ENCODE measurements around the gene ANKRD33. TPM values are rescaled to one million over a fixed set of nuclear protein-coding genes. Genes with fewer than 3 reads are reported as not detected.

The ANKRD33 gene
- total RNA-seq, 1 experiment from 2014 or later = 0.81 TPM

- Histone ChIP-seq H3T11ph (ENCODE audit: low read length) (no peak overlapping the region), H3K79me1 (ENCODE audit: insufficient read depth, low read depth, low read length, poor library complexity, severe bottlenecking) (no peaks in the 10 kb centered on the region), H3K18ac (ENCODE audit: insufficient read length, low read depth, low read length) (no peak overlapping the region), H3K27me3 (ENCODE audit: insufficient read depth, low read length) (no peaks in the 10 kb centered on the region), H4K20me1 (ENCODE audit: control insufficient read depth, insufficient read depth, insufficient read length) (no peaks in the 10 kb centered on the region), H2AK5ac (ENCODE audit: insufficient read length, low read length) (no peak overlapping the region), H2BK20ac (ENCODE audit: low read depth, low read length, poor library complexity, severe bottlenecking) (no peak overlapping the region), H4K5ac (ENCODE audit: insufficient read length, low read depth, low read length) (no peak overlapping the region), H3K23me2 (ENCODE audit: insufficient read length, low read depth, low read length, poor library complexity, severe bottlenecking) (no peaks in the 10 kb centered on the region), H2BK15ac (ENCODE audit: low read depth, low read length) (no peak overlapping the region), H3K4me1 (ENCODE audit: insufficient read depth, low read length) (no peaks in the 10 kb centered on the region), H3K14ac (ENCODE audit: insufficient read depth, low read length) (no peak overlapping the region; the same call in 1 of the 2 replicates), H3K23ac (ENCODE audit: insufficient read length, low read depth, low read length) (no peak overlapping the region), H4K91ac (ENCODE audit: insufficient read length, low read depth, low read length) (no peak overlapping the region), H2BK12ac (ENCODE audit: insufficient read length, low read depth, low read length) (no peak overlapping the region), H3K9ac (ENCODE audit: extremely low read depth, insufficient read length, low read length) (no peak overlapping the region), H2BK120ac (ENCODE audit: low read depth, low read length, poor library complexity, severe bottlenecking) (no peak overlapping the region), H3K79me2 (ENCODE audit: insufficient read depth, low read length) (no peaks in the 10 kb centered on the region), H2BK5ac (ENCODE audit: insufficient read length, low read length) (no peak overlapping the region), H3K9me3 (ENCODE audit: control insufficient read depth, low read depth, low read length) (no peaks in the 10 kb centered on the region), H2AFZ (ENCODE audit: low read length) (no peak overlapping the region), H3K56ac (ENCODE audit: insufficient read length, low read depth, low read length) (no peak overlapping the region), H4K8ac (replicated peaks; ENCODE audit: insufficient read length, low read depth, low read length) (no peak overlapping the region), H3K4ac (ENCODE audit: low read depth, low read length) (no peak overlapping the region), H3K27ac (ENCODE audit: insufficient read length, low read depth, low read length) (no peak overlapping the region), H3K4me2 (ENCODE audit: insufficient read depth, insufficient read length, low read length) (no peak overlapping the region)
- TF ChIP-seq, protein P1, sequence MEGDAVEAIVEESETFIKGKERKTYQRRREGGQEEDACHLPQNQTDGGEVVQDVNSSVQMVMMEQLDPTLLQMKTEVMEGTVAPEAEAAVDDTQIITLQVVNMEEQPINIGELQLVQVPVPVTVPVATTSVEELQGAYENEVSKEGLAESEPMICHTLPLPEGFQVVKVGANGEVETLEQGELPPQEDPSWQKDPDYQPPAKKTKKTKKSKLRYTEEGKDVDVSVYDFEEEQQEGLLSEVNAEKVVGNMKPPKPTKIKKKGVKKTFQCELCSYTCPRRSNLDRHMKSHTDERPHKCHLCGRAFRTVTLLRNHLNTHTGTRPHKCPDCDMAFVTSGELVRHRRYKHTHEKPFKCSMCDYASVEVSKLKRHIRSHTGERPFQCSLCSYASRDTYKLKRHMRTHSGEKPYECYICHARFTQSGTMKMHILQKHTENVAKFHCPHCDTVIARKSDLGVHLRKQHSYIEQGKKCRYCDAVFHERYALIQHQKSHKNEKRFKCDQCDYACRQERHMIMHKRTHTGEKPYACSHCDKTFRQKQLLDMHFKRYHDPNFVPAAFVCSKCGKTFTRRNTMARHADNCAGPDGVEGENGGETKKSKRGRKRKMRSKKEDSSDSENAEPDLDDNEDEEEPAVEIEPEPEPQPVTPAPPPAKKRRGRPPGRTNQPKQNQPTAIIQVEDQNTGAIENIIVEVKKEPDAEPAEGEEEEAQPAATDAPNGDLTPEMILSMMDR (conservative IDR thresholded peaks at IDR 0.05) = no peak
- peaks cover 19 to 33% of the 10 kb centered on the region in 2 experiments for H3K4me1 Mint-ChIP-seq
- WGBS (ENCODE audit: extremely low coverage, insufficient read length, low lambda C conversion rate) = no CpG with 5 or more reads among the region's 11 CpGs
- DNase-seq = no peak
- H3K36me3 Mint-ChIP-seq (ENCODE audit: insufficient read depth in 1 of 3, low read depth in 3 of 3) = no peaks in the 10 kb centered on the region
- peaks cover 18% of the 10 kb centered on the region for H3K27me3 Mint-ChIP-seq (ENCODE audit: low read depth)
- no peak overlapping the region for H3K27ac Mint-ChIP-seq
- no peaks in the 10 kb centered on the region for H3K9me3 Mint-ChIP-seq
- H3K4me3 Mint-ChIP-seq = no peak overlapping the region
Observed at GRCh38 chr12:51915951-51916350, 28.0 kb downstream of the ANKRD33 start.

Data from H9 (cell line).